SK-N-DZ (cell line): ENCODE measurements around the gene STK32B.
"Not testable (repeated sequence)": the region's sequence is repeated elsewhere in the genome, so short reads cannot be mapped to it uniquely, and the experiment has no call there.

Experiments
- DNase-seq: peaks from one replicate; pipeline ENCODE4 v3.0.0-alpha.2; 2015; ENCODE audit warnings: low spot score

STK32B gene

GRCh38 chr4:5443976-5444802 lies 392.9 kb downstream of the STK32B start:
- DNase-seq, result not testable (repeated sequence)

- DNase-seq, result no peak
Measured at GRCh38 chr4:5444918-5445517, 393.7 kb downstream of the STK32B start.

- no peak for DNase-seq
Measured at GRCh38 chr4:5446595-5447226, 395.4 kb downstream of the STK32B start.

DNA sequence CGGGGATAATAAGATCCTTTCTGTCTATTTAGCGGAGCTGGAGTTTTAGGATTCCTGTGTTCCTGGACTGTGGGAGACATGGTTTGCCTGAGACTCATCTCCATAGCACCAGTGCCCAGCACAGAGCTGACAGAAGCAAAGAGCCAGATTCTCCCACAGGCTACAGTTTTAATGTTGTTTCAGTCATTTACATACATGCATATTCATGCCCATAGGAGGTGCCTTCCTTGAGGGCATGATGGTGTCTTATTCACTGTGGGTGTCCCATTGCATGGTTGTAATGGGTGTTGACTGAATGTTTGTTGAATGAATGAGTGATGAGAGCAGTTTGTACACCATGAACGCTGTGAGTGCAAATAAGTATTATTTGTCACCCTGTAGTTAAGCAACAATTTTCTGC lies 396.5 kb downstream of the STK32B start:
- DNase-seq, result no peak

DNA sequence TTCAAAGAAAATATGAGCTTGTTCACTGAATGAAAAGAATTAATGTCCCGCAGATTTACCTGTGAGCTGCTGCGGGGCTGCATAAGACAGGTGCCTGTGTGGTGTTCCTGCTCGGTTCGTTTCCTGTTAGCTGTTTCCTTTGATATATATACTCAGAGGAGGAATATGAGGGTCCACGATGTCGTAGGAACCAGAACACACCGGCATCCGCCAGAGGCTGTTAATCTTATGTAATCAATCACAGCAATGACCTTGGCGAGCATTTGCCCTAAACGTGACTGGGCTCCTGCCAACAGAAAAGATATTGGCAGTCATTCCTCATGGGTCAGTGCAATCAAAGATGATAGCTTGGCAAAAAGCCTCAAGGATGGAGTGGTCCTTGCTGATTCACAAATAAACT lies 396.9 kb downstream of the STK32B start:
- DNase-seq, result no peak

GRCh38 chr4:5451243-5451642 lies 400.0 kb downstream of the STK32B start:
- DNase-seq, result no peak

GRCh38 chr4:5452156-5452555 lies 400.9 kb downstream of the STK32B start:
- DNase-seq, result no peak

GRCh38 chr4:5455003-5455585 lies 403.8 kb downstream of the STK32B start:
- DNase-seq, result no peak

- DNase-seq, result no peak
Measured at GRCh38 chr4:5456296-5456845, 405.1 kb downstream of the STK32B start.

GRCh38 chr4:5458676-5459075 lies 407.4 kb downstream of the STK32B start:
- DNase-seq, result no peak

- no peak for DNase-seq
Measured at GRCh38 chr4:5459236-5459635, 408.0 kb downstream of the STK32B start.

DNA sequence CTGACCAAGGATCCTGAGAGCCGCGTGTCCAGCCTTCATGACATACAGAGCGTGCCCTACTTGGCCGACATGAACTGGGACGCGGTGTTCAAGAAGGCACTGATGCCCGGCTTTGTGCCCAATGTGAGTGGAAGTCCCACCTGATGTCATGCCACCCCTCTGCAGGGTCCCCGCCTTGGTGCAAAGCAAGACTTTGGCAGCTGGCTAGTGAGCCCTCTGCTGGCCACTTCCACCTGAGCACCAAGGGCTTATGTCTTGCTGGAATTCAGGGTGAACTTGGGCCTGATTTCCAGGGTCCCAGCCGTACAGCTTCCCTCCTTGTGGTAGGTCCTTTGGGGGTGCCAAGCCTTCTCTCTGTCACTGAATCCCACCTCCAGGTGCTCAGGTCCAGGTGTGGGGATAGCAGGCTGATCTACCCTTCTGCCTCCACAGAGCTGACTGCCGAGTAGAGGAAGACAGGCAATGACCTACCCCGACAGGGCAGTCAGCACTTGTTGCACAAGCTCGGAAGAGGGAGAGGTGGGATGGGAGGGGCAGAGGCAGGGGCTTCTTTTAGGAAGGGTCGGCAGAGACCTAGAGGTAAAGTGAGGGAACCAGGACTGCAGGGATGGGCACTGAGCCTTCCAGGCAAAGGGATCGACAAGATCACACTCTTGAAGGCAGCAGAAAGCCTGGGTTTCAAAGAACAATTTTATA lies 409.0 kb downstream of the STK32B start:
- peak; percentile 36 for DNase-seq

- DNase-seq, result no peak
Measured at GRCh38 chr4:5461477-5461876, 410.2 kb downstream of the STK32B start.

GRCh38 chr4:5462254-5462835 lies 411.1 kb downstream of the STK32B start:
- DNase-seq, result no peak

- DNase-seq, result no peak
Measured at GRCh38 chr4:5462896-5463295, 411.6 kb downstream of the STK32B start.

- DNase-seq, result no peak
Measured at GRCh38 chr4:5463361-5463760, 412.1 kb downstream of the STK32B start.

DNA sequence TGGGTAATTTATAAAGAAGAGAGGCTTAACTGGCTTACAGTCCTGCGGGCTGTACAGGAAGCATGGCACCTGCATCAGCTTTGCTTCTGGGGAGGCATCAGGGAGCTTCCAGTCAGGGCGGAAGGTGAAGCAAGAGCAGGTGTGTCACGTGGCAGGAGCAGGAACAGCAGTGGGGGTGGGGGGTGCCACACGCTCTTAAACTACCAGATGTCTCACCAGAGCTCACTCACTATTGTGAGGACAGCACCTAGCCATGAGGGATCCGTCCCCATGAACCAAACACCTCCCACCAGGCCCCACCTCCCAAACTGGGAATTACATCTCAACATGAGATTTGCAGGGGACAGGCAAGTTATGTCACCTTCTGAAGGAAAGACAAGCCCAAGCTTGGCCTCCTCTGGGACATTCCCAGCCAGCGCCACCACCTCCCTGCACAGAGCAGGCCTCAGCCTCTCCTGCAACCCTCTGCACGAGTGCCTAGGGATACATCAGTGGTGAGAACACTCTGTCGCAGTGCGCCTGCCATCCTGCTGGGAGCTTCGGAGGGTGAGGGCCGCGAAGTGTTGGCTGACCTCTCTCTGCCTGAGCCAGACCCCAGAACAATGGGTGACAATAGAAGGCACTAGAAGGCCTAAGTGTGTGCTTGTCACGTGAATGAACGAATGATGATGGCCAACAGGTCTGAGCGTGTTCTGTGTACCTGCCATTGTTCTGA lies 412.8 kb downstream of the STK32B start:
- no peak for DNase-seq

DNA sequence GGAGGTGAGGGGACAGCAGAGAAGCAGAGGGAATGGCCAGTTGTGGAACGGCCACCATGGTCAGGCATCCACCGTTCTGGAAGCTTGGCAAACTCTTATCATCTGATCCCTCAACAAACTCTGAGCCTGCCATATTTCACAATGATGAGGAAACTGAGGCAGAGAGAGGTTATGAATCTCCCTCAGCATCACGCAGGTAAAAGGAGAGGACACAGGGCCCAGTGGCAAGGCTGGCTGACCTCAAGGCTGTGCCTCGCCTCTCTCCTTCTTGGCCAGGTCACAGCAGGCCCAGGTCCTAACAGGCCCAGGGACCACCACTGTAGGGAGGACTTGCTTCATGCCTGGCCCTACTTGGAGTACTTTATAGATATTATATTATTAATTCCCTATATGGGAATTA lies 414.2 kb downstream of the STK32B start:
- no peak for DNase-seq

- DNase-seq, result no peak
Measured at GRCh38 chr4:5465956-5466355, 414.7 kb downstream of the STK32B start.

DNA sequence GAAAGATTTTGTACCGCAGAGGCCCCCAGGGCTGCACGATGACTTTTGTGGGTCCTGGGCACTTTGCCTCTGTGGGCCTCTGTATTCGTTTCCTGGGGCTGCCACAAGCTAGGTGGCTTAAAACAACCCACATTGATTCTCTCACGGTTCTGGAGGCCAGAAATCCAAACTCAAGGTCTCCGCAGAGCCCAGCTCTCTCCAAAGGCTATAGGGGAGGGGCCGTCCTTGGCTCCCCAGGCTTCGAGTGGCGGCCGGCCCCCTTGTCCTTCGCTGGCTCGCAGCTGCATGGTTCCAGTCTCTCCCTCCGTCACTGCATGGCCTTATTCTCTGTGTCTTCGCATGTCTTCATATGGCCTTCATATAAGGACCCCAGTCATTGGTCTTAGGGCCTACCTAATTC lies 415.8 kb downstream of the STK32B start:
- DNase-seq, result no peak
